Upper lobe of left lung (tissue), 4 donors: ENCODE data around the gene NGEF.

Source experiments
- EP300 ChIP-seq, 4 donors: sonication (generic); formaldehyde crosslinking; IDR thresholded peaks; one replicate each; pipeline ENCODE4 v1.5.1; 2017; ENCODE audit warnings: antibody characterized with exemption in 4 of 4, control low read depth in 2 of 4
- POLR2A ChIP-seq, 4 donors: fragments of 450-650 bp; IDR thresholded peaks; one replicate each; pipeline ENCODE4 v1.5.1; 2016 to 2017; ENCODE audit warnings: antibody characterized with exemption in 4 of 4, mild to moderate bottlenecking in 2 of 4
- POLR2AphosphoS5 ChIP-seq, 2 donors: sonication (generic); formaldehyde crosslinking; IDR thresholded peaks; one replicate each; pipeline ENCODE4 v1.5.1; 2017; ENCODE audit warnings: antibody characterized with exemption in 2 of 2
- TF ChIP-seq, protein P1 (sequence below), 6 experiments: fragments of 450-650 bp in 4 of 6; fragments of 200-600 bp in 2 of 6; sonication (generic) in 2 of 6; IDR thresholded peaks; one replicate each; pipeline ENCODE4 v1.5.1; 2016 to 2019; ENCODE audit warnings: antibody characterized with exemption in 6 of 6

DNA sequence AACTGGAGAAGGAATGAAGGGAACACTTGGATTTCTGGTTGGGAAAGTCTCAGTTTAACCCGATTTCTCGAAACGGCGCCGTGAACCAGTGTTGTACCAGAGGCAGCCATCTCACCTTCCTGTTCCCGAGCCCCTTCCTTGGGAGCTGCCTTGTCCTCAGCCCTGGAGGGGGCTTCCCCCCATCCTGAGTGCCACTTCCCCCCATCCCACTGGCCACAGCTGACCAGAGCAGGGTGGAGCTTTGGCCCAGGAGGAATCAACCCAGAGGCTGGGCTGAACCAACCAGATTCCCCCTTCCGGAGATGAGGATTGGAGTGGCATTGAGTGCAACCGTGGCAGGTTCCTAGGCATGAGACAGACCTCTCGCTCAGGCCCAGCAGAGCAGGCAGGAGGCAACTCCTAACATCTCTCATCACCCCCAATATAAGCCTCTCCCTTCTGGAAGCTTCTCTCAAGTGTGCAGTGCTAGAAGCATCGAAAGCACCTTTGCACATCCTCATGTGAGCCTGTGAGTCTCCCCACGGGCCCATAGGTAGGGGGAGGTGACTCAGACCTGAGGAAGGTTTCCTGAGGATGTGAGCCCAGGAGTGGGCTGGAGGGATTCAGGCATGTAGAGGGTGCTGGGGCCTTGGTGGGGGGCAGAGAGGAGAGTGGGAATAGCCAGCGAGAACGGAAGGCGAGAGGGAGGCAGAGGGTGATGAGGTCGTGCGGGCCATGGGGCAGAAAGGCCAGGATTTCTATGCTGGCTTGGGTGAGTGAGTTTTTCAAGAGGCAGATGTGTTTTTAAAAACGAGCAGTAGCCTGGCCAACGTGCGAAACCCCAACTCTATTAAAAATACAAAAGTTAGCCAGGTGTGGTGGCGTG, 11.9 kb downstream of the NGEF start:
- TF ChIP-seq, protein P1, sequence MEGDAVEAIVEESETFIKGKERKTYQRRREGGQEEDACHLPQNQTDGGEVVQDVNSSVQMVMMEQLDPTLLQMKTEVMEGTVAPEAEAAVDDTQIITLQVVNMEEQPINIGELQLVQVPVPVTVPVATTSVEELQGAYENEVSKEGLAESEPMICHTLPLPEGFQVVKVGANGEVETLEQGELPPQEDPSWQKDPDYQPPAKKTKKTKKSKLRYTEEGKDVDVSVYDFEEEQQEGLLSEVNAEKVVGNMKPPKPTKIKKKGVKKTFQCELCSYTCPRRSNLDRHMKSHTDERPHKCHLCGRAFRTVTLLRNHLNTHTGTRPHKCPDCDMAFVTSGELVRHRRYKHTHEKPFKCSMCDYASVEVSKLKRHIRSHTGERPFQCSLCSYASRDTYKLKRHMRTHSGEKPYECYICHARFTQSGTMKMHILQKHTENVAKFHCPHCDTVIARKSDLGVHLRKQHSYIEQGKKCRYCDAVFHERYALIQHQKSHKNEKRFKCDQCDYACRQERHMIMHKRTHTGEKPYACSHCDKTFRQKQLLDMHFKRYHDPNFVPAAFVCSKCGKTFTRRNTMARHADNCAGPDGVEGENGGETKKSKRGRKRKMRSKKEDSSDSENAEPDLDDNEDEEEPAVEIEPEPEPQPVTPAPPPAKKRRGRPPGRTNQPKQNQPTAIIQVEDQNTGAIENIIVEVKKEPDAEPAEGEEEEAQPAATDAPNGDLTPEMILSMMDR (IDR thresholded peaks at IDR 0.05), result no peak
- TF ChIP-seq POLR2A (IDR thresholded peaks at IDR 0.05) (no peak), POLR2AphosphoS5 (IDR thresholded peaks at IDR 0.05) (no peak), EP300 (IDR thresholded peaks at IDR 0.05) (no peak)
